Endothelial cell of umbilical vein (primary cell): ENCODE measurements around the gene DENND4B. TPM values are rescaled to one million over a fixed set of nuclear protein-coding genes. Genes with fewer than 3 reads are reported as not detected.

Experiments
- BruUV-seq: library from RNA; stranded (reverse); fragments of 400-500 nt; replicated peaks from 2 replicates; lab custom pipeline; 2021; lab: Mats Ljungman, UMichigan
- CTCF ChIA-PET: fragments of 300-600, 350-600 bp; sonication (Branson Sonifier 250); formaldehyde crosslinking; loops from one replicate; lab custom pipeline; 2021; ENCODE audit warnings: antibody characterized with exemption, inconsistent platforms; lab: Charles Lee
- POLR2A ChIA-PET: fragments of 300-600, 350-600 bp; sonication (Branson Sonifier 250); formaldehyde crosslinking; loops from one replicate; lab custom pipeline; 2021; ENCODE audit warnings: antibody characterized with exemption, inconsistent platforms; lab: Charles Lee
- DNase-seq: peaks from one replicate; pipeline ENCODE4 v3.0.0-alpha.2; 2011; ENCODE audit warnings: low read depth, low spot score
- FAIRE-seq: peaks from 2 replicates; lab custom pipeline; 2011; peaks lifted over from hg19 to GRCh38; lab: Jason Lieb, UNC
- H2AFZ ChIP-seq: 2 replicates; pipeline ENCODE4 v1.6.0; 2012; ENCODE audit warnings: low read depth, low read length, control low read depth, inconsistent platforms
- H3K27ac ChIP-seq: 2 replicates; pipeline ENCODE4 v1.5.1; 2011; ENCODE audit warnings: low read depth, mild to moderate bottlenecking, control low read depth, low read length, moderate library complexity; ENCODE audit not compliant: insufficient read depth
- H3K27me3 ChIP-seq, 2 experiments: 2 replicates each; pipeline versions ENCODE4 v1.6.0 to v1.6.1; 2011; ENCODE audit warnings: low read length in 2 of 2, mixed read lengths in 1 of 2; ENCODE audit not compliant: control insufficient read depth in 2 of 2, insufficient read depth in 2 of 2
- H3K36me3 ChIP-seq, 2 experiments: 2 replicates in 1 of 2; 3 replicates in 1 of 2; pipeline ENCODE4 v1.5.1; 2011; ENCODE audit warnings: low read length in 2 of 2, mild to moderate bottlenecking in 1 of 2, moderate library complexity in 1 of 2; ENCODE audit not compliant: control insufficient read depth in 2 of 2, insufficient read depth in 2 of 2; ENCODE audit errors: extremely low read depth in 1 of 2
- H3K4me1 ChIP-seq: 3 replicates; pipeline ENCODE4 v1.5.1; 2011; ENCODE audit warnings: mild to moderate bottlenecking, low read length; ENCODE audit not compliant: control insufficient read depth, insufficient read depth; ENCODE audit errors: extremely low read depth
- H3K4me2 ChIP-seq: 2 replicates; pipeline ENCODE4 v1.6.1; 2011; ENCODE audit warnings: low read length, control low read depth, mixed read lengths; ENCODE audit not compliant: insufficient read depth
- H3K4me3 ChIP-seq, 3 experiments: fragments of 200-600 bp in 1 of 3; sonication (generic), shearing (Covaris generic) in 1 of 3; replicated peaks in 1 of 3; 2 replicates each; pipeline ENCODE4 v1.5.1; 2011 to 2016; ENCODE audit warnings: control low read depth in 3 of 3, low read length in 3 of 3, mild to moderate bottlenecking in 2 of 3, inconsistent platforms in 1 of 3, low read depth in 1 of 3, moderate library complexity in 1 of 3; ENCODE audit not compliant: insufficient read depth in 1 of 3
- H3K79me2 ChIP-seq: 2 replicates; pipeline ENCODE4 v1.6.0; 2012; ENCODE audit warnings: low read length, inconsistent platforms; ENCODE audit not compliant: control insufficient read depth, insufficient read depth
- H3K9ac ChIP-seq: replicated peaks from 2 replicates; pipeline ENCODE3; 2011; ENCODE audit warnings: low read length, control low read depth; ENCODE audit not compliant: insufficient read depth; ENCODE audit errors: extremely low read depth
- H3K9me1 ChIP-seq: replicated peaks from 3 replicates; pipeline ENCODE4 v1.6.0; 2011; ENCODE audit warnings: mild to moderate bottlenecking, low read length; ENCODE audit not compliant: control insufficient read depth, insufficient read depth; ENCODE audit errors: extremely low read depth
- H3K9me3 ChIP-seq: replicated peaks from 2 replicates; pipeline ENCODE4 v1.5.1; 2012; ENCODE audit warnings: low read length, inconsistent platforms; ENCODE audit not compliant: control insufficient read depth, insufficient read depth
- H4K20me1 ChIP-seq: replicated peaks from 2 replicates; pipeline ENCODE3; 2011; ENCODE audit warnings: mild to moderate bottlenecking, low read length; ENCODE audit not compliant: control insufficient read depth, insufficient read depth; ENCODE audit errors: extremely low read depth
- CTCF ChIP-seq, 2 donors: IDR thresholded peaks; 1 replicate in 1 of 2; 2 replicates in 1 of 2; pipeline ENCODE4 v1.5.1; 2011; ENCODE audit warnings: low read length in 2 of 2, mild to moderate bottlenecking in 2 of 2, moderate library complexity in 2 of 2, control low read depth in 1 of 2, inconsistent platforms in 1 of 2, low read depth in 1 of 2; ENCODE audit not compliant: insufficient read depth in 1 of 2; ENCODE audit errors: extremely low read depth in 1 of 2
- EZH2 ChIP-seq: IDR thresholded peaks from 2 replicates; pipeline ENCODE4 v1.6.1; 2012; ENCODE audit warnings: borderline replicate concordance, low read depth, mild to moderate bottlenecking, moderate library complexity, low read length, inconsistent platforms; ENCODE audit not compliant: severe bottlenecking
- FOS ChIP-seq: IDR thresholded peaks from 2 replicates; pipeline ENCODE4 v1.6.1; 2011; ENCODE audit warnings: mild to moderate bottlenecking, low read length, moderate library complexity, borderline replicate concordance; ENCODE audit not compliant: insufficient read depth
- GATA2 ChIP-seq: IDR thresholded peaks from 2 replicates; pipeline ENCODE4 v1.7.0; 2011; ENCODE audit warnings: low read depth, mild to moderate bottlenecking, moderate library complexity, mixed read lengths, low read length; ENCODE audit not compliant: insufficient read length, insufficient read depth
- JUN ChIP-seq: IDR thresholded peaks from 2 replicates; pipeline ENCODE4 v1.6.1; 2011; ENCODE audit warnings: borderline replicate concordance, low read depth; ENCODE audit not compliant: insufficient read length, insufficient read depth
- MAX ChIP-seq: IDR thresholded peaks from 2 replicates; pipeline ENCODE4 v1.6.1; 2011; ENCODE audit not compliant: insufficient read depth, insufficient read length
- POLR2A ChIP-seq: IDR thresholded peaks from 2 replicates; pipeline ENCODE4 v1.6.1; 2012; ENCODE audit warnings: low read depth, mild to moderate bottlenecking, control low read depth, low read length
- POLR2AphosphoS5 ChIP-seq: IDR thresholded peaks from 2 replicates; pipeline ENCODE4 v1.6.1; 2012; ENCODE audit warnings: low read depth, mild to moderate bottlenecking, control low read depth, low read length, moderate library complexity; ENCODE audit not compliant: insufficient read depth
- dilution Hi-C: fragments of 300-500 bp; cut with MboI; formaldehyde crosslinking; loops from one replicate; pipeline ENCODE4 v1.15.0; 2019; ENCODE audit warnings: low sequenced_read_pairs; ENCODE audit not compliant: extremely low pct_ligation_motif_present
- intact Hi-C: fragments of 100-400 bp; cut with micrococcal nuclease; formaldehyde crosslinking; loops from one replicate; pipeline ENCODE4 v1.10.0; 2022
- polyA plus RNA-seq, 4 experiments: library from polyadenylated mRNA; depleted of rRNA in 3 of 4; stranded (reverse) in 3 of 4; unstranded in 1 of 4; fragments of >200 nt; gene quantifications; 2 replicates each; pipeline versions ENCODE4 v1.2.1 to v1.2.3, GENCODE V29; 2011 to 2012; ENCODE audit warnings: missing spikeins in 1 of 4
- total RNA-seq: library from RNA; stranded (reverse); gene quantifications from 2 replicates; pipeline ENCODE4 v1.2.3, GENCODE V29; 2021

DENND4B gene
- total and polyA plus RNA-seq, 2 donors (not counting 3 experiments of a cell fraction or from before 2014, with no cell fraction given), result 35.6 to 57.8 TPM

DNA sequence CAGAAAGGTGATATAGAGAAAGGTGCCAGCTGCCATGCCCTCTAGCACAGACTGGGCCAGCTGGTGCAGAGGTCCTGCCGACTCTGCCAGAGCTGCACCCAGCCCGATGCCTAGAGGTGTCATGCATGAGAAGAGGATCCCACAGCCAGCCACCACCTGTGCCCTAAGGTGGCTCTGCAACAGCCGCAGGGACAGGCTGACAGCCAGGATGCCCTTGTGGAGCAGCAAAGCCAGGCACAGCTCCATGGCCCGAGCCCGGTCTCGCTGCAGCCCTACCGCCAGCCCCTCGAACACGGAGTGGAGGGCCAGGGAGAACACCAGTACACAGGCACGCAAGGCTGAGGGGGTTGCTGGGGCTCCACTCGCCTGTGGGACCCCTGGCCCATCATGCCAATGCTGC is 13.7 kb upstream of the DENND4B start:
- Histone ChIP-seq H3K4me1 (peaks cover 43% of the 10 kb centered on the region), H3K9ac (no peak overlapping the region), H3K9me1 (no peaks in the 10 kb centered on the region), H3K27me3 (no peaks in the 10 kb centered on the region), H3K27ac (no peak overlapping the region), H3K36me3 (peaks cover 0 to 8% of the 10 kb centered on the region in 2 experiments), H3K4me2 (no peak overlapping the region), H4K20me1 (no peaks in the 10 kb centered on the region), H3K9me3 (no peaks in the 10 kb centered on the region), H2AFZ (no peak overlapping the region), H3K4me3 (no peak overlapping the region), H3K79me2 (peaks cover 35% of the 10 kb centered on the region)
- DNase-seq, result no peak
- POLR2A ChIA-PET, result no interaction called here
- intact Hi-C loops, result loop anchor here (5.0 kb wide), 1 partner anchor 78 kb away; no protein-coding TSS in a partner anchor
- CTCF ChIA-PET, result interaction anchor here (4.2 kb wide), 1 partner anchor 14 kb away, joined by 25 read pairs; the partner anchor contains the start of gene DENND4B
- BruUV-seq, result no TSS peak
- no peak for FAIRE-seq
- dilution Hi-C loops, result no loop called here
- no peak for TF ChIP-seq POLR2AphosphoS5
- no peak for TF ChIP-seq FOS
- TF ChIP-seq CTCF (IDR thresholded peaks at IDR 0.05; ENCODE audit: extremely low read depth in 1 of 2, insufficient read depth in 1 of 2, low read depth in 1 of 2, low read length in 2 of 2), result no peak
- no peak for TF ChIP-seq JUN
- TF ChIP-seq MAX, result no peak
- TF ChIP-seq EZH2, result no peak
- TF ChIP-seq POLR2A, result no peak
- no peak for TF ChIP-seq GATA2
